Ishikawa (cell line): ENCODE measurements around the gene PLA2G2C.

Experiments used
- CEBPB ChIP-seq: IDR thresholded peaks from 2 replicates; pipeline ENCODE4 v1.6.1; 2012
- CREB1 ChIP-seq: IDR thresholded peaks from 2 replicates; pipeline ENCODE4 v1.6.1; 2012; ENCODE audit warnings: low read depth
- EGR1 ChIP-seq: IDR thresholded peaks from 2 replicates; pipeline ENCODE4 v1.6.1; 2012
- EP300 ChIP-seq: IDR thresholded peaks from 2 replicates; pipeline ENCODE4 v1.6.1; 2012; ENCODE audit warnings: borderline replicate concordance
- MAX ChIP-seq: IDR thresholded peaks from 2 replicates; pipeline ENCODE4 v1.6.1; 2012
- NFIC ChIP-seq: IDR thresholded peaks from 2 replicates; pipeline ENCODE4 v1.6.1; 2012
- RAD21 ChIP-seq: IDR thresholded peaks from 2 replicates; pipeline ENCODE4 v1.6.1; 2012; ENCODE audit warnings: low read depth
- REST ChIP-seq: IDR thresholded peaks from 2 replicates; pipeline ENCODE4 v1.6.1; 2012; ENCODE audit warnings: low read depth, mild to moderate bottlenecking
- TAF1 ChIP-seq: IDR thresholded peaks from 2 replicates; pipeline ENCODE4 v1.6.1; 2012; ENCODE audit warnings: low read depth, mild to moderate bottlenecking
- TEAD4 ChIP-seq: IDR thresholded peaks from 2 replicates; pipeline ENCODE4 v1.6.1; 2012
- USF1 ChIP-seq: IDR thresholded peaks from 2 replicates; pipeline ENCODE4 v1.6.1; 2012
- YY1 ChIP-seq: IDR thresholded peaks from 2 replicates; pipeline ENCODE4 v1.6.1; 2012; ENCODE audit warnings: low read depth

- no peak for TF ChIP-seq CREB1
- no peak for TF ChIP-seq NFIC
- TF ChIP-seq MAX, result no peak
- TF ChIP-seq RAD21, result no peak
- TF ChIP-seq TAF1, result no peak
- TF ChIP-seq EGR1, result no peak
- TF ChIP-seq YY1, result no peak
- no peak for TF ChIP-seq CEBPB
- TF ChIP-seq REST, result no peak
- no peak for TF ChIP-seq TEAD4
- no peak for TF ChIP-seq USF1
- no peak for TF ChIP-seq EP300
Observed at GRCh38 chr1:20198296-20198695, 12.0 kb upstream of the PLA2G2C start.
